SK-N-SH treated with all-trans-retinoic acid at 6 μM for 48 hours (cell line): ENCODE results near the gene PSMD6.

Experiments used
- ARNTL ChIP-seq: fragments of 450-650 bp; formaldehyde crosslinking; IDR thresholded peaks from 2 replicates; pipeline ENCODE4 v1.5.0; 2020; ENCODE audit warnings: low read depth, mild to moderate bottlenecking, moderate library complexity, borderline replicate concordance
- BACH2 ChIP-seq: fragments of 250-450 bp; sonication (Bioruptor Pico); IDR thresholded peaks from 2 replicates; pipeline ENCODE4 v1.9.0; 2021; ENCODE audit warnings: mild to moderate bottlenecking, borderline replicate concordance
- CSDC2 ChIP-seq: fragments of 250-450 bp; sonication (Bioruptor Pico); IDR thresholded peaks from 2 replicates; pipeline ENCODE4 v1.5.0; 2020; ENCODE audit warnings: mild to moderate bottlenecking, moderate library complexity
- ISL1 ChIP-seq: fragments of 250-450 bp; sonication (Bioruptor Pico); IDR thresholded peaks from 2 replicates; pipeline ENCODE4 v2.1.2; 2022; ENCODE audit warnings: mild to moderate bottlenecking, moderate library complexity
- OSR1 ChIP-seq: fragments of 250-450 bp; sonication (Bioruptor Pico); IDR thresholded peaks from 2 replicates; pipeline ENCODE4 v1.8.0; 2022; ENCODE audit warnings: moderate library complexity, mild to moderate bottlenecking, inconsistent platforms
- ZNF565 ChIP-seq: fragments of 450-650 bp; formaldehyde crosslinking; conservative IDR thresholded peaks from 2 replicates; pipeline ENCODE4 v1.5.0; 2020; ENCODE audit warnings: low read depth, mild to moderate bottlenecking, moderate library complexity
- TF ChIP-seq, protein P1 (sequence below): fragments of 250-450 bp; sonication (Bioruptor Pico); IDR thresholded peaks from 2 replicates; pipeline ENCODE4 v1.8.0; 2020; ENCODE audit warnings: mild to moderate bottlenecking, moderate library complexity, borderline replicate concordance
- TF ChIP-seq, protein P2 (sequence below): fragments of 250-450 bp; sonication (Bioruptor Pico); IDR thresholded peaks from 2 replicates; pipeline ENCODE4 v1.5.1; 2021; ENCODE audit warnings: mild to moderate bottlenecking, moderate library complexity

DNA sequence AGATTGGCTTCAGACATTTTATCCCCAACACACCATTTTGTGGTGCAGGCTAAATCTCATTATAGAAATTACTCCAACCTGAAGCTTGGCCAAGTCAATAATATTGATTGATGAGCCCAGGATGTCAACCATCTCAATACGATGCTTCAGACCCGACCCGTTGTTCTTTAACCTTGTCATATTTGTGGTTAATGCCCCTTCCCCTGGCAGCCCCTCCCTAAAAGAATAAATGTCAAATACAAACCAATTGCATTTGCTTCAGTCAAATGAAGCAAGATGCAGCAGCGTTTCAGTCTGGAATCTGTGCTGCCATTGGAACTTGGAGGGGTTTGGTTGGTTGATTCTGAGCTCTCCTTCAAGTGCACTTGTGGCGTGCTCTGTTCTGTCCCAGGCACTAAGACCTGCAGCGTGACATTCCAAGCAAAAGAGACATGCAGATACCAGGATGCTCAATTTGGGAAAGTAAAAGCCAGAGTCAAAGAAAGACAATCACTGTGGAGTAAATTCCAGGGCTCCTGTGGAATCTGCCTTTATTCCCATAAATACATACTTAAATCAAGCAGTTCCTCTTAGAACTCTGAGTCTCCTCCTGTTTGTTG is 23.8 kb upstream of the PSMD6 start:
- TF ChIP-seq, protein P1, sequence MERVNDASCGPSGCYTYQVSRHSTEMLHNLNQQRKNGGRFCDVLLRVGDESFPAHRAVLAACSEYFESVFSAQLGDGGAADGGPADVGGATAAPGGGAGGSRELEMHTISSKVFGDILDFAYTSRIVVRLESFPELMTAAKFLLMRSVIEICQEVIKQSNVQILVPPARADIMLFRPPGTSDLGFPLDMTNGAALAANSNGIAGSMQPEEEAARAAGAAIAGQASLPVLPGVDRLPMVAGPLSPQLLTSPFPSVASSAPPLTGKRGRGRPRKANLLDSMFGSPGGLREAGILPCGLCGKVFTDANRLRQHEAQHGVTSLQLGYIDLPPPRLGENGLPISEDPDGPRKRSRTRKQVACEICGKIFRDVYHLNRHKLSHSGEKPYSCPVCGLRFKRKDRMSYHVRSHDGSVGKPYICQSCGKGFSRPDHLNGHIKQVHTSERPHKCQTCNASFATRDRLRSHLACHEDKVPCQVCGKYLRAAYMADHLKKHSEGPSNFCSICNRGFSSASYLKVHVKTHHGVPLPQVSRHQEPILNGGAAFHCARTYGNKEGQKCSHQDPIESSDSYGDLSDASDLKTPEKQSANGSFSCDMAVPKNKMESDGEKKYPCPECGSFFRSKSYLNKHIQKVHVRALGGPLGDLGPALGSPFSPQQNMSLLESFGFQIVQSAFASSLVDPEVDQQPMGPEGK (CRISPR knock-in tag), result no peak
- no peak for TF ChIP-seq OSR1 (CRISPR knock-in tag)
- no peak for TF ChIP-seq CSDC2 (CRISPR knock-in tag)
- TF ChIP-seq, protein P2, sequence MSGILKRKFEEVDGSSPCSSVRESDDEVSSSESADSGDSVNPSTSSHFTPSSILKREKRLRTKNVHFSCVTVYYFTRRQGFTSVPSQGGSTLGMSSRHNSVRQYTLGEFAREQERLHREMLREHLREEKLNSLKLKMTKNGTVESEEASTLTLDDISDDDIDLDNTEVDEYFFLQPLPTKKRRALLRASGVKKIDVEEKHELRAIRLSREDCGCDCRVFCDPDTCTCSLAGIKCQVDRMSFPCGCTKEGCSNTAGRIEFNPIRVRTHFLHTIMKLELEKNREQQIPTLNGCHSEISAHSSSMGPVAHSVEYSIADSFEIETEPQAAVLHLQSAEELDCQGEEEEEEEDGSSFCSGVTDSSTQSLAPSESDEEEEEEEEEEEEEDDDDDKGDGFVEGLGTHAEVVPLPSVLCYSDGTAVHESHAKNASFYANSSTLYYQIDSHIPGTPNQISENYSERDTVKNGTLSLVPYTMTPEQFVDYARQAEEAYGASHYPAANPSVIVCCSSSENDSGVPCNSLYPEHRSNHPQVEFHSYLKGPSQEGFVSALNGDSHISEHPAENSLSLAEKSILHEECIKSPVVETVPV, result no peak
- no peak for TF ChIP-seq BACH2 (CRISPR knock-in tag)
- TF ChIP-seq ARNTL (CRISPR knock-in tag), result no peak
- no peak for TF ChIP-seq ZNF565 (CRISPR knock-in tag)
- TF ChIP-seq ISL1 (CRISPR knock-in tag), result no peak
